ENCODE measurements around the gene TJP2. TPM values are rescaled to one million over a fixed set of nuclear protein-coding genes. Genes with fewer than 3 reads are reported as not detected.

TJP2 gene
- total and polyA plus RNA-seq, 2 of the 4 experiments (the other 2 are of a cell fraction): 38.3 to 49.3 TPM

DNA sequence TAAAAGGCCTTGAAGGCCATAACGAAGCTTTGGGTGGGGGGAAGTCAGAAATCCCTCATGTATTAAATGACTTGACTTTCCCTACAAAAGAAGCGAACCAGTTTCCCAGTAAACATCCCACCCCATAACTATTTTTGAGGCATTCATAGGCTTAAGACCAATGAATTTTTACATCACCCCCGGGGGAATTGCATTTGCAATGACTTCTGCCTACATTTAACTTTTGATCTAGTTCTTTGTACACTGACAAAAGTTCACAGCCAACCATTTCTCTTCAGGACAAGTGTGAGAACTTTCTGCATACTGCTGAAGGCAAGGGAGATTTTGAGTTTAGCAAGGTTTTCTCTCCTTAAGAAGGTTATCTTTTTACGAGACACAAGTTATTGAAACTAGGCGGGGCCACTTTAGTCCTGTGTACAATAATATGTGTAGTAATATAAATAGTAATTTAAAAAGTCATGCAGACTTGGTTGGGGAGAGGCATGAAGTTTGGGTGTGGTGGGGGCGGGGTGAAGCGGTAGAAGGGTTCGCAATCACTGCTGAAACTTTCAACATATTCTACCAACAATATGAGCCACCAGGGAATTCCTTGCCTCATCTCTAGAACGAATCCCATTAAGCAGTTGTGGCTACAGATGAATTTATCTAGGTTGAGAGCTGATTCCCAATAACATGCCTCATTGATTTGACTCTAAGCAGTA lies 2.5 kb downstream of the TJP2 start (continued):
- TF ChIP-seq POLR2A (IDR thresholded peaks at IDR 0.05; ENCODE audit: low read depth, low read length): no peak

GRCh38 chr9:69178583-69179011 lies 4.5 kb downstream of the TJP2 start:
- Histone ChIP-seq H2AK5ac (ENCODE audit: low read depth, low read length) (no peak overlapping the region), H4K20me1 (ENCODE audit: insufficient read depth, low read length) (peaks cover 15% of the 10 kb centered on the region; the same call in 1 of the 2 replicates), H3K18ac (ENCODE audit: low read depth, low read length) (no peak overlapping the region), H3K56ac (ENCODE audit: extremely low read depth, insufficient read depth, low read length) (no peak overlapping the region), H2AFZ (replicated peaks; ENCODE audit: low read length, poor library complexity) (no peak overlapping the region), H3K4me3 (ENCODE audit: insufficient read depth, low read depth, low read length) (no peak overlapping the region), H4K8ac (ENCODE audit: low read depth in 2 of 2, low read length in 2 of 2) (no peak overlapping the region), H3K79me1 (ENCODE audit: low read depth in 1 of 2, low read length in 2 of 2) (peaks cover 7 to 66% of the 10 kb centered on the region in 2 experiments; a peak in 3 of 4 replicates), H3K9ac (ENCODE audit: low read depth, low read length) (no peak overlapping the region), H3K9me1 (ENCODE audit: insufficient read depth, low read length) (peaks cover 15% of the 10 kb centered on the region), H2BK120ac (ENCODE audit: low read depth, low read length) (no peak overlapping the region), H3K14ac (replicated peaks; ENCODE audit: low read depth, low read length) (no peak overlapping the region), H2AK9ac (replicated peaks; ENCODE audit: low read depth, low read length, poor library complexity) (no peak overlapping the region), H4K91ac (ENCODE audit: insufficient read depth, low read depth, low read length) (no peak overlapping the region), H2BK20ac (ENCODE audit: low read depth, low read length) (peak overlapping the region; percentile 29), H3K9me3 (ENCODE audit: control insufficient read depth, insufficient read depth, low read length) (no peaks in the 10 kb centered on the region), H3K27me3 (ENCODE audit: control insufficient read depth, insufficient read depth, low read length) (no peaks in the 10 kb centered on the region), H2BK5ac (ENCODE audit: low read depth, low read length, poor library complexity, severe bottlenecking) (no peak overlapping the region), H2BK15ac (ENCODE audit: low read depth, low read length) (no peak overlapping the region), H3K4me1 (ENCODE audit: control insufficient read depth, insufficient read depth, low read length) (peaks cover 12% of the 10 kb centered on the region), H4K5ac (ENCODE audit: low read depth, low read length) (no peak overlapping the region), H3K23ac (ENCODE audit: low read depth, low read length) (no peak overlapping the region), H3K27ac (ENCODE audit: insufficient read depth, low read length) (no peak overlapping the region), H3K4ac (ENCODE audit: low read depth, low read length) (no peak overlapping the region), H3K4me2 (ENCODE audit: low read depth, low read length) (no peak overlapping the region), H3K36me3 (ENCODE audit: control insufficient read depth, insufficient read depth, low read length) (no peaks in the 10 kb centered on the region)
- in situ Hi-C loops (cut with MboI; ENCODE audit: low sequenced_read_pairs) (no loop called here), dilution Hi-C loops (cut with HindIII; ENCODE audit: low sequenced_read_pairs, unreplicated experiment) (no loop called here), intact Hi-C loops (cut with micrococcal nuclease) (loop anchor here (5.0 kb wide), 1 partner anchor 56 kb away; no protein-coding TSS in a partner anchor)
- no CpG with 5 or more reads among the region's 3 CpGs for WGBS, 2 experiments (ENCODE audit: extremely low coverage in 2 of 2, insufficient read length in 1 of 2)
- ATAC-seq (ENCODE audit: low read depth) (no peak), DNase-seq (peak; percentile 49)
- CTCF ChIA-PET: interaction anchor here (0.7 to 1.3 kb wide), 3 partner anchors 15 to 188 kb away, joined by 3 to 6 read pairs (median 3); no protein-coding TSS in a partner anchor
- TF ChIP-seq, protein P1, sequence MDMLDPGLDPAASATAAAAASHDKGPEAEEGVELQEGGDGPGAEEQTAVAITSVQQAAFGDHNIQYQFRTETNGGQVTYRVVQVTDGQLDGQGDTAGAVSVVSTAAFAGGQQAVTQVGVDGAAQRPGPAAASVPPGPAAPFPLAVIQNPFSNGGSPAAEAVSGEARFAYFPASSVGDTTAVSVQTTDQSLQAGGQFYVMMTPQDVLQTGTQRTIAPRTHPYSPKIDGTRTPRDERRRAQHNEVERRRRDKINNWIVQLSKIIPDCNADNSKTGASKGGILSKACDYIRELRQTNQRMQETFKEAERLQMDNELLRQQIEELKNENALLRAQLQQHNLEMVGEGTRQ (IDR thresholded peaks at IDR 0.05; ENCODE audit: low read depth, low read length): no peak
- 0 out of 2 replicates have a peak, but pooled peaks have one; percentile 21 for TF ChIP-seq BHLHE40 (IDR thresholded peaks at IDR 0.05; ENCODE audit: low read depth, low read length)
- POLR2A ChIA-PET (ENCODE audit: unreplicated experiment): no interaction called here
- BruUV-seq (replicated peaks): no TSS peak
